Mammary epithelial cell (primary cell): ENCODE measurements around the gene RBM5.

Experiments used
- CTCF ChIP-seq, 2 donors: IDR thresholded peaks in 1 of 2; conservative IDR thresholded peaks in 1 of 2; 2 replicates each; pipeline ENCODE4 v1.5.1; 2011 to 2012; ENCODE audit warnings: inconsistent platforms in 2 of 2, low read length in 2 of 2, mild to moderate bottlenecking in 2 of 2, control low read depth in 1 of 2, low read depth in 1 of 2; ENCODE audit not compliant: insufficient read depth in 1 of 2; ENCODE audit errors: extremely low read depth in 1 of 2
- EZH2 ChIP-seq: IDR thresholded peaks from 2 replicates; pipeline ENCODE4 v1.6.1; 2012; ENCODE audit warnings: low read length, inconsistent platforms, borderline replicate concordance

DNA sequence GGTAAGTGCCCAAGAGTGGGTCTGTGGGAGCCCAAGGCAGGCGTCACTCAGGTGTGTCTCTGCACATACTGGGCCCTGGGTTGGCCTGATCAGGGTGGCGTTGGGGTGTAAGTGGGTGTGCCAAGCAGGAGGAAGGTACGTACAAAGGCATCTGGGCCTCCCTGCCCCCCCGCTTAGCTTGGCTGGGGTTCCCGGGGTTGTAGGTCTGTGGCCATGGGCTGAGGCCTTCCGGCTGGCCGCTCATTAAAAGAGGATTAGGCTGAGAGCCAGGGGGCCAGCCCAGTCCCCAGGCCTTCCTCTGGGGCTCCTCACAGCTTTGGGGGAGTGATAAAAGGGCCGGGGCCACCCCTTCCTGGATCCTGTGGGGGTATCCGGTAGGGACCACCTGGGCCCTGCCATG lies 79.7 kb downstream of the RBM5 start:
- TF ChIP-seq CTCF (conservative IDR thresholded peaks at IDR 0.05 in 1 of 2, IDR thresholded peaks at IDR 0.05 in 1 of 2; ENCODE audit: extremely low read depth in 1 of 2, insufficient read depth in 1 of 2, low read depth in 1 of 2, low read length in 2 of 2) (no peak), EZH2 (no peak)
